PC-3 (cell line): ENCODE measurements around the gene PCSK2. TPM values are rescaled to one million over a fixed set of nuclear protein-coding genes. Genes with fewer than 3 reads are reported as not detected.

Experiments used
- ATAC-seq: fragments of 200-7000 bp; cut with Tn5 transposase; 2 replicates; pipeline ENCODE4 v1.9.1; 2020; ENCODE audit warnings: mild to moderate bottlenecking, moderate library complexity
- BruUV-seq: library from RNA; stranded (reverse); fragments of 400-500 nt; replicated peaks from 2 replicates; lab custom pipeline; 2021; lab: Mats Ljungman, UMichigan
- CTCF ChIA-PET: fragments of 300-600 bp; sonication (Branson Sonifier 250); formaldehyde crosslinking; loops from one replicate; lab custom pipeline; 2022; ENCODE audit warnings: antibody characterized with exemption; lab: Charles Lee
- POLR2A ChIA-PET: fragments of 300-600 bp; sonication (Branson Sonifier 250); formaldehyde crosslinking; loops from one replicate; lab custom pipeline; 2022; ENCODE audit warnings: antibody characterized with exemption; ENCODE audit not compliant: unreplicated experiment; lab: Charles Lee
- DNase-seq: peaks from one replicate; pipeline ENCODE4 v3.0.0-alpha.2; 2015
- H2AFZ ChIP-seq: fragments of 300-600 bp; sonication (generic); 2 replicates; pipeline ENCODE4 v1.6.0; 2016; ENCODE audit warnings: antibody characterized with exemption, low read length
- H3F3A ChIP-seq: fragments of 300-600 bp; sonication (generic); one replicate; pipeline ENCODE4 v1.6.0; 2017; ENCODE audit warnings: antibody characterized with exemption, low read length, control low read depth, mild to moderate bottlenecking; ENCODE audit not compliant: unreplicated experiment
- H3K27ac ChIP-seq: fragments of 300-600 bp; sonication (generic); 2 replicates; pipeline ENCODE4 v1.5.1; 2016; ENCODE audit warnings: mild to moderate bottlenecking, low read length
- H3K27me3 ChIP-seq: fragments of 300-600 bp; sonication (generic); 2 replicates; pipeline ENCODE4 v1.6.1; 2016; ENCODE audit warnings: low read length, mixed read lengths
- H3K36me3 ChIP-seq: fragments of 300-600 bp; sonication (generic); 2 replicates; pipeline ENCODE4 v1.6.1; 2016; ENCODE audit warnings: low read depth, mixed run types, low read length, mixed read lengths
- H3K4me1 ChIP-seq: fragments of 300-600 bp; sonication (generic); 2 replicates; pipeline ENCODE4 v1.5.1; 2016; ENCODE audit warnings: low read length; ENCODE audit not compliant: insufficient read depth
- H3K4me2 ChIP-seq: fragments of 300-600 bp; sonication (generic); 2 replicates; pipeline ENCODE4 v1.6.0; 2016; ENCODE audit warnings: low read length
- H3K4me3 ChIP-seq: fragments of 300-600 bp; sonication (generic); 2 replicates; pipeline ENCODE4 v1.5.1; 2016; ENCODE audit warnings: mild to moderate bottlenecking, low read length, mixed read lengths
- H3K79me2 ChIP-seq: fragments of 300-600 bp; sonication (generic); 2 replicates; pipeline ENCODE4 v1.6.1; 2017; ENCODE audit warnings: low read length, mixed read lengths
- H3K9ac ChIP-seq: fragments of 300-600 bp; sonication (generic); 2 replicates; pipeline ENCODE4 v1.6.0; 2016; ENCODE audit warnings: mild to moderate bottlenecking, low read length
- H3K9me2 ChIP-seq: fragments of 300-600 bp; sonication (generic); replicated peaks from 2 replicates; pipeline ENCODE4 v1.6.1; 2016; ENCODE audit warnings: mixed run types, low read length, mixed read lengths
- H3K9me3 ChIP-seq: fragments of 300-600 bp; sonication (generic); 2 replicates; pipeline ENCODE4 v1.6.1; 2016; ENCODE audit warnings: low read length, mixed read lengths
- H4K20me1 ChIP-seq: fragments of 300-600 bp; sonication (generic); 2 replicates; pipeline ENCODE4 v1.6.1; 2016; ENCODE audit warnings: low read length, mixed read lengths
- EZH2 ChIP-seq: fragments of 300-600 bp; sonication (generic); IDR thresholded peaks from one replicate; pipeline ENCODE4 v1.6.1; 2017; ENCODE audit warnings: antibody characterized with exemption, mild to moderate bottlenecking, low read length; ENCODE audit not compliant: unreplicated experiment
- EZH2phosphoT487 ChIP-seq: fragments of 300-600 bp; sonication (generic); IDR thresholded peaks from 2 replicates; pipeline ENCODE4 v1.6.1; 2018; ENCODE audit warnings: mild to moderate bottlenecking, antibody characterized with exemption, low read length, borderline replicate concordance
- intact Hi-C: fragments of 100-400 bp; cut with micrococcal nuclease; formaldehyde crosslinking; loops from 2 replicates; pipeline ENCODE4 v1.9.0; 2023
- total RNA-seq: library from RNA; depleted of rRNA; stranded (reverse); fragments of >200 nt; gene quantifications from 2 replicates; pipeline ENCODE4 v1.2.3, GENCODE V29; 2014
- TF ChIP-seq, protein P1 (sequence below): fragments of 300-600 bp; sonication (generic); conservative IDR thresholded peaks from 2 replicates; pipeline ENCODE4 v1.5.1; 2017; ENCODE audit warnings: antibody characterized with exemption, low read depth, mild to moderate bottlenecking, low read length

The PCSK2 gene
- total RNA-seq, 1 experiment from 2014 or later: not detected

GRCh38 chr20:17317341-17317740, 90.5 kb downstream of the PCSK2 start:
- H3K4me1 ChIP-seq: no peaks in the 10 kb centered on the region
- no peaks in the 10 kb centered on the region for H3F3A ChIP-seq
- H3K9me2 ChIP-seq: no peaks in the 10 kb centered on the region
- intact Hi-C loops: no loop called here
- H3K9ac ChIP-seq: no peak overlapping the region
- H3K36me3 ChIP-seq: no peaks in the 10 kb centered on the region
- H3K79me2 ChIP-seq: no peaks in the 10 kb centered on the region
- H2AFZ ChIP-seq: no peak overlapping the region
- ChIA-PET POLR2A (no interaction called here), CTCF (no interaction called here)
- TF ChIP-seq, protein P1, sequence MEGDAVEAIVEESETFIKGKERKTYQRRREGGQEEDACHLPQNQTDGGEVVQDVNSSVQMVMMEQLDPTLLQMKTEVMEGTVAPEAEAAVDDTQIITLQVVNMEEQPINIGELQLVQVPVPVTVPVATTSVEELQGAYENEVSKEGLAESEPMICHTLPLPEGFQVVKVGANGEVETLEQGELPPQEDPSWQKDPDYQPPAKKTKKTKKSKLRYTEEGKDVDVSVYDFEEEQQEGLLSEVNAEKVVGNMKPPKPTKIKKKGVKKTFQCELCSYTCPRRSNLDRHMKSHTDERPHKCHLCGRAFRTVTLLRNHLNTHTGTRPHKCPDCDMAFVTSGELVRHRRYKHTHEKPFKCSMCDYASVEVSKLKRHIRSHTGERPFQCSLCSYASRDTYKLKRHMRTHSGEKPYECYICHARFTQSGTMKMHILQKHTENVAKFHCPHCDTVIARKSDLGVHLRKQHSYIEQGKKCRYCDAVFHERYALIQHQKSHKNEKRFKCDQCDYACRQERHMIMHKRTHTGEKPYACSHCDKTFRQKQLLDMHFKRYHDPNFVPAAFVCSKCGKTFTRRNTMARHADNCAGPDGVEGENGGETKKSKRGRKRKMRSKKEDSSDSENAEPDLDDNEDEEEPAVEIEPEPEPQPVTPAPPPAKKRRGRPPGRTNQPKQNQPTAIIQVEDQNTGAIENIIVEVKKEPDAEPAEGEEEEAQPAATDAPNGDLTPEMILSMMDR: no peak
- TF ChIP-seq EZH2phosphoT487 (no peak), EZH2 (no peak)
- ATAC-seq (no peak), DNase-seq (no peak)
- H3K4me2 ChIP-seq: no peak overlapping the region
- peaks cover 98% of the 10 kb centered on the region for H3K27me3 ChIP-seq
- no TSS peak for BruUV-seq
- H4K20me1 ChIP-seq: no peaks in the 10 kb centered on the region
- no peak overlapping the region for H3K4me3 ChIP-seq
- no peaks in the 10 kb centered on the region for H3K9me3 ChIP-seq
- no peak overlapping the region for H3K27ac ChIP-seq

DNA sequence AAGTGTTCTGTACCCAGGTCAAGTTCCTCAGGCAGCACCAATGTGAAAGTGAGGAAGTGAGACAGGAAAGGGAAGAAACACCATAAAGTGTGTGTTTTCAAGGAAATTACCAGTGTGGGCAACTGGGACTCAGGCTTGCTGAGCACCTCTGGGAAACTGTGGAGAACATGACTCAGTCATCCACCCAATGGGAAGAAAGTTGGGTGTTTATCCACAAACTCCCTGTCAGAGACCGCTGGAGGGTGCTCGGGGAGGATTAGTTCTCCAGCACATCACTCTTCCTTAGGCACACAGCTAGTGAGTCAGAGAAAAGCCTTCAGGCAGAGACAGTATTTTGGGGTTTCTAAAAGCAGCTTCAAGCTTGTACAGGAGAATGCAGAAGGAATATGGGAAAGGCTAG, 93.6 kb downstream of the PCSK2 start:
- Histone ChIP-seq H3K4me1 (no peaks in the 10 kb centered on the region), H3K79me2 (no peaks in the 10 kb centered on the region), H4K20me1 (no peaks in the 10 kb centered on the region), H3K9ac (no peak overlapping the region), H3K27ac (no peak overlapping the region), H3K9me2 (no peaks in the 10 kb centered on the region), H3K9me3 (no peaks in the 10 kb centered on the region), H3K36me3 (no peaks in the 10 kb centered on the region), H2AFZ (no peak overlapping the region), H3F3A (no peaks in the 10 kb centered on the region), H3K4me2 (no peak overlapping the region), H3K4me3 (no peak overlapping the region), H3K27me3 (peaks cover 78% of the 10 kb centered on the region)
- BruUV-seq: no TSS peak
- CTCF ChIA-PET: no interaction called here
- POLR2A ChIA-PET: no interaction called here
- intact Hi-C loops: no loop called here
- DNase-seq (no peak), ATAC-seq (no peak)
- TF ChIP-seq EZH2phosphoT487: no peak
- no peak for TF ChIP-seq EZH2
- TF ChIP-seq, protein P1: no peak

DNA sequence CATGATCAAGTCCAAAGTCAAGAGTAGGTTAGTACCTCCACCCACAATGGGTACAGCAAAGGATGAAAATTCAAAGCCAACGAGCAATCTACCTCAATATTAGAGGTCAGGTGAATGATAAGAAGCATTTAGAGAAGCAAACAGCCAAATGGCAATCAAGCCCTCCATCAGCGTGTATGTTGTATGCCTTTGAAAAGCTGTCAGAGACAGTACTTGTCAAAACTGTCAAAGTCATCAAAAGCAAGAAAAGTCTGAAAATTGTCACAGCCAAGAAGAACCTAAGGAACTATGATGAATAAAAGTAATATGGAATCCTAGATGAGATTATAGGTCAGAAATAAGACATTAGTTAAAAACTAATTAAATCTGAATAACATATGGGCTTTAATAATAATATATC, 99.3 kb downstream of the PCSK2 start:
- H3K4me3 ChIP-seq: no peak overlapping the region

More for the DNA sequence above, 99.3 kb downstream of the PCSK2 start:
- ChIA-PET POLR2A (no interaction called here), CTCF (no interaction called here)
- H3K9ac ChIP-seq: no peak overlapping the region
- intact Hi-C loops: no loop called here
- no peak for DNase-seq
- no TSS peak for BruUV-seq
- no peaks in the 10 kb centered on the region for H3K36me3 ChIP-seq
- H3K4me1 ChIP-seq: no peaks in the 10 kb centered on the region
- peaks cover 72% of the 10 kb centered on the region for H3K27me3 ChIP-seq
- H3K79me2 ChIP-seq: no peaks in the 10 kb centered on the region
- H3K27ac ChIP-seq: no peak overlapping the region
- no peak for TF ChIP-seq EZH2
- TF ChIP-seq, protein P1: no peak
- no peak for TF ChIP-seq EZH2phosphoT487
- ATAC-seq: no peak
- no peaks in the 10 kb centered on the region for H3F3A ChIP-seq
- no peak overlapping the region for H3K4me2 ChIP-seq
- no peaks in the 10 kb centered on the region for H3K9me2 ChIP-seq
- H2AFZ ChIP-seq: no peak overlapping the region
- H4K20me1 ChIP-seq: no peaks in the 10 kb centered on the region
- H3K9me3 ChIP-seq: no peaks in the 10 kb centered on the region
